Inflammatory macrophage (primary cell): ENCODE data around the gene TIE1.

Experiments used
- DNase-seq, 2 donors: peaks; one replicate each; pipeline ENCODE4 v3.0.0-alpha.2; 2020 to 2022

The TIE1 gene

DNA sequence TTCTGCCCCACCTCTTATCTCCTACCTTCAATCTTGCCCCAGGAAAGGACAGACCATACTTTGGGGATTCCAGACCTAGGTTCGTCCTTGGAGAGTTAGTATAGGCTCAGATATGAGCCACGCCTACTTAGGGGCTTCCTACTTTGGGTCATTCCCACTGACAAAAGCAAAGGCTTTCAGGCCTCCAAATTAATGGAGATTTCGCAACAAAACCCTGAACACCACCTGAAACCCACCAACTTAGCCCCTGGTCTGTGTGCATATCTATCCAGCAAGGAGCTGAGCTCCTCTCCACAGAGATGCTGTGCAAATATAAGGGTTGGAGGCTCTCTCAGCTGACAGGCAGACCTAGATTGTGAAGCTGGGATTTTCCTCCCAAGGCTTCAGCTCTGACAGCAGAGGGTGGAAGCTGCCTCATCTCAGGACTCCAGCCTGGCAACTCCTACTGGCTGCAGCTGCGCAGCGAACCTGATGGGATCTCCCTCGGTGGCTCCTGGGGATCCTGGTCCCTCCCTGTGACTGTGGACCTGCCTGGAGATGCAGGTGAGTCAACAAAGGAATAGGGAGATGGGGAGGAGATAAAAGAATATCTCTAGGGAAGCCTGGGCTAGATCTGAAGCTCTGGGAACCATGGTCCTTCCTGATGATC is 38.9 kb downstream of the TIE1 start:
- no peak for DNase-seq

DNA sequence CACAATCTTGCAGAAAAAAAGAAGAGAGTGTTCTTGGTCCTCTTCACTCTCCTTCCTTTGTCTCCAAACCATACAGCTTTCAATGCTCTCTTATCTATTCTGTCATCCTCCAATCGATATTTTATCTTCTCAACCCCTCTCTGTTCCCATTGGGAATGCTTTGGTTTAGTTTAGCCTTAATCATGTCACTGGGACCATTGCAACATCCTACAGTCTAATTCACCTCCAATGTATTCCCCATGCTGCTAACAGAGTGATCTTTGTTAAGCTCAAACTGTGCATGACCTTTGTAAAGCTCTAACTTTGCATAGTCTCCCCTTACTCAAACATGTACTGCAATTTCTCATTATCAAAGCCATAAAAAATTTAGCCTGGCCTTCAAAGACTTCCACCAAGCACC is 39.8 kb downstream of the TIE1 start:
- no peak for DNase-seq

DNA sequence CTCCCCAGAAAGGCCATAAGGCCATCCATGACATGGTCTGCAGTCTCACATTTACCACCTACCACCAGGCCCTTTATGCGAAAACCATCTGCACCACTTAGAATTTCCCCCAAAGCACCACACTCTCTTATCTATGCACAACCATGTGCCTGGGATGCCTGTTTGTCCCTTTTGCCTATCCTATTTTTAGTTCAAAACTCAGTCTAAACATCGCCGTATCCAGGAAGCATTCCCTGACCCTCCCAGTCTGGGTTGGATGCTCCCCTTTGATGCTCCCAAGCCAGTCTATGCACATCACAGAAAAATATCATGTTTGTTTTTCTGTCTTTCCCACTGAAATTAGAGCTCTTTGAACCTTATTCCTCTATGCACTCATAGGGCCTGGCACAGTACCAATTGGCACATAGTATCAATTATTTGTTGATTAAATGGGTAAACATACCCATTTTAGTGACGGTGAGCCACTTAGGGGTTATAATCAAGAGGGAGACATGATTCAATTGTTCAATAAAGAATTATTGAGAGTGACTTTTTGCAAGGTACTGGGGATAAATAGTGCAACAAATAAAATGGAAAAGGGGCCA is 43.6 kb downstream of the TIE1 start:
- DNase-seq, result no peak

DNA sequence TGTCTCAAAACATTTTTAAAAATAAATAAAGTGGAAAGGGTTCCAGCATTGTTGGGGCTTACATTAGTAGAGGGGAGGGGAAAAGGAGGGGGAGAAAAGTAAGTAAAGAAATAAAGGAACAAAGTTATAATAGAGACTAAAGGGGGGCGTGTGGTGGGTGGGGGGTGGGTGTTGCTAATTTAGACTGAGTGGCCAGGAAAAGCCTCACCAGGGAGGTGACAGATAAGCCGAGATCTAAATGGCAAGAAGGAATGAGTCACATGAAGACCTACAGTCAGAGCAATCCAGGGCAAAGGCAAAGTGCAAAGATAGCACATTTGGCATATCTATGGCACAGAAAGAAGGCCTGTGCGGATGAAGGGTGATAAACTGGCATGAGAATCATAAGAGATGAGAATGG is 44.3 kb downstream of the TIE1 start:
- peak in 1 of 2 donors; percentile 42 for DNase-seq

DNA sequence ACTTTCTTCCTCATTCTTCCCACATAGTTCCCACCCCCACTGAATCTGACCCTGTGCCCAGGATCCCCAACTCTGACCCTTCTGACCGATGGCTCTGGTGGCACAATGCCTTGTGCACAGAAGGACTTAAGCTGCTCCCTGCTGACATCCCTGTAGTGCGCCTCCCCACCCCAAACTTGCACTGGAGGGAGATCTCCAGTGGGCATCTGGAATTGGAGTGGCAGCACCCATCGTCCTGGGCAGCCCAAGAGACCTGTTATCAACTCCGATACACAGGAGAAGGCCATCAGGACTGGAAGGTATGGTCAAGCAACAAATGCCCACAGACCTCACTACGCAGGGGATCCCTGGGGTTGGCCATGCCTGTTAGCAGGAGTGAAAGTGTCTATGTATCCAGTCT is 45.9 kb downstream of the TIE1 start:
- DNase-seq, result no peak

DNA sequence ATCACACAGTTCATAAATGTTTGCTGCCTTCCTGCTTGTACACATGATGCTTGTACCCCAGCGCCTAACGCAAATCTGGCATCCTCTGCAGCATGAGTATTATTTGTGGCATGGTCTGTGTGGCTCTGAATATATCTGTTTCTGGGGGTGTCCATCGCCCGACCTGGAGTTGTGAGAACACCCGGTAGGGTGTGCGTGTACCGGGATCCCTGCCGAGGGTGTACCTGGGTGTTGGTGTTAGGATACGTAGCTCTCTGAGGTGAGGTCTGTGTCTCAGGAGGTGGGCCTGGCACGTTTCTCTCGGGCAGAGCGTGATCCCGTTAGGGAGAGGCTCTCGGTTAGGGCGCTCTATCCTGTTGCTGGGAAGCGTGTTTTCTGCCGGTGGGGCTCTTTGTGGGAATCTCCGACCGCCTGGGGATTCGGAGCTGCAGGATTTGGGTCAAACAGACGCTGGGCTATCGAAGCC is 47.6 kb downstream of the TIE1 start:
- DNase-seq, result no peak

DNA sequence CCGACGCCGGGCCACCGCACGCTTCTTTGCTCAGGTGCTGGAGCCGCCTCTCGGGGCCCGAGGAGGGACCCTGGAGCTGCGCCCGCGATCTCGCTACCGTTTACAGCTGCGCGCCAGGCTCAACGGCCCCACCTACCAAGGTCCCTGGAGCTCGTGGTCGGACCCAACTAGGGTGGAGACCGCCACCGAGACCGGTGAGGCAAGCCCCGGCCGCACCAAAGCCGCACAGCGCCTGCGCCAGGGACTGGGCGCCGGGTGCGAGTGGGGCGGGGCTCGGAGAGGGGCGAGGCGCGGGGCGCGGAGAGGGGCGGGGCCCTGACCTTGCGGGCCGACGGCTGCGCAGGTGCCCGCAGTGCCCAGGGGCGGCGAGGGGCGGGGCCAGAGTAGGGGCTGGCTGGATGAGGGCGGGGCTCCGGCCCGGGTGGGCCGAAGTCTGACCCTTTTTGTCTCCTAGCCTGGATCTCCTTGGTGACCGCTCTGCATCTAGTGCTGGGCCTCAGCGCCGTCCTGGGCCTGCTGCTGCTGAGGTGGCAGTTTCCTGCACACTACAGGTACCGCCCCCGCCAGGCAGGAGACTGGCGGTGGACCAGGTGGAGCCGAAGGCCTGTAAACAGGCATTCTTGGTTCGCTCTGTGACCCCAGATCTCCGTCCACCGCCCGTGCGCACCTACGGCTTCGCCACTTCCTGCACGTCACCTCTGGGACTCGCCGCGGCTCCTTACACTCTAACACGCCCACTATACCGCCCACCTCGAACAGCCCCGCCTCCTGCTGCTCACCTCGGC is 48.2 kb downstream of the TIE1 start:
- DNase-seq, result no peak

DNA sequence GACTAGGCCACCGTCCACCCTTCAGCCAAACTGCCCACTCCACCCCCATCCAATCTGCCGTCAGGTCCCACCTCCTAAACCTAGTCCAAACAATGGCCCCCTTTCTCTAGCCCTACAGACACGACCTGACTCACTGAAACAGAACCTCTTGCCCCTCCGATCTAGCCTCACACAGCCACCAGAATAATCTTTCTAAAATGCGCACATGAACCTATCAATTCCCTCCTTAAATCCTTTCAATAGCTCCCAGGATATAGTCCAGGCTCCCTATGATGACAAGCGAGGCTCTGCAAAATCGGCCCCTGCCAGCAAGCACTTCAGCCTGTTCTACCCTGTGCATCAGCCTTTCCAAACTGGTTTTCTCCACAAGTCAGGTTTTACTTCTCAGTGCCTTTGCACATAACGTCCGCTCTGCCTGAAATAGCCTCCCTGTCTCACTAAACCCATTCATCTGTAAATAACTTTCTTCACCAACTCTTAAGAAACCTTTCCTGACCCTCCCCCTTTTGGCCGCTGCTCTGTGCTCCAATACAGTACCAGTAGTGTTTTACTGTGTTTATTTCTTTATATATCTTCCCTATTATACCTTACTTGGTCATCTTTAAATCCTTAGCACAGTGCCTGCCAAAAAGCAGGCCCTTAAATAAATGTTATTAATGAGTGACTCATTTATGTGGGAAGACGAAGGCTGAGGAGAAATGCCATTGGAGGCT is 49.0 kb downstream of the TIE1 start:
- DNase-seq, result no peak

DNA sequence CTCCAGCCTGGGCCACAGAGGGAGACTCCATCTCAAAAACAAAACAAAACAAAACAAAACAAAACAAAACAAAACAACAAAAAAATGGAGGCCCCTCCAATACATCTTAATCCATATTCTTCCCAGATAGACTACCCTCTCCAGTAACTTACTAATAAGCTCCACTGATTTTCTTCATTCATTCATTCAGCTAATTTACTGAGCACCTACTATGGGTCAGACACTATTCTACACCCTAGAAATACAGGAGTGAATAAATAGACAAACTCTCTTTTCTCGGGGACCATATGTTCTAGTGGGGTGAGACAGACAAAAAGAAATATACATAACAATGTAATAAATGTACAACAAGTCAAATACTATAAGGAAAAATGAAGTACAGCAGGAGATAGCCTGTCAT is 50.2 kb downstream of the TIE1 start:
- DNase-seq, result no peak

DNA sequence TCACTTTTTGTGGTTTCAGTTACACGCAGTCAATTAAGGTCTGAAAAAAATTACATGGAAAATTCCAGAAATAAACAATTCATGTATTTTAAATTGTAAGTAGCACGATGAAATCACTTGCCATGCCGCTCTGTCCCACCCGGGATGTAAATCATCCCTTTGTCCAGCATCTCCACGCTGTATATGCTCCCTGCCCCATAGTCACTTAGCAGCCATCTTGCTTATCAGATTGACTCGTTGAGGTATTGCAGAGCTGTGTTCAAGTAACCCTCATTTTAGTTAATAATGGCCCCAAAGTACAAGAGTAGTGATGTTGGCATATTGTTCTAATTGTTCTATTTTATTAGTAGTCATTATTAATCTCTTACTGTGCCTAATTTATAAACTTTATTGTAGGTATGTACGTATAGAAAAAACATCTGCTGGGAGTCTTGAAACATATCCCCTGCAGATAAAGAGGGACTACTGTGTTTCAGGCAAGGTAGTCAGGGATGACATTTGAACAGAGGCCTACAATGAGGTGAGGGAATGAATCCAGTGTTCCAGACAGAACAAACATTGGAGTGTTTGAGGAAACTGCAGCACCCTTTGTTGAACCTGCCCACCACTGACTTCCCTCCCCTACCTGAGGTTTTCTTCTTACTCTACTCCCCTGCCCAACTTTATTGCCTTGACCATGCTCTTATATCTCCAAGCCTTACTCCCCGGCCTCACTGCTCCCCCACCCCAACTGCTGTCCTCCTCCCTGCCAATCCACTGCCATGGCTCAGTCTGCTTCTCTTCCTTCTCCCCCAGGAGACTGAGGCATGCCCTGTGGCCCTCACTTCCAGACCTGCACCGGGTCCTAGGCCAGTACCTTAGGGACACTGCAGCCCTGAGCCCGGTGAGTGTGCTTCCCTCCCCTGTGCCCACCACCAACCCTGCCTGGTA is 50.9 kb downstream of the TIE1 start:
- DNase-seq, result no peak

DNA sequence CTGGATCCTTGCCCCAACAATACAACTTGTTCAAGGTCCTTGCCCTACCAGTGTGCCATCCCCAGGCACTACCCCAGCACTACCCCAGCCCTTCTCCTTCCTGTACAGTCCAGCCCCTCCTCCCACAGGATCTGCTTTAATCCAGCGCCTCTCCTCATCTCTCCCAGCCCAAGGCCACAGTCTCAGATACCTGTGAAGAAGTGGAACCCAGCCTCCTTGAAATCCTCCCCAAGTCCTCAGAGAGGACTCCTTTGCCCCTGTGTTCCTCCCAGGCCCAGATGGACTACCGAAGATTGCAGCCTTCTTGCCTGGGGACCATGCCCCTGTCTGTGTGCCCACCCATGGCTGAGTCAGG is 51.5 kb downstream of the TIE1 start:
- no peak for DNase-seq

DNA sequence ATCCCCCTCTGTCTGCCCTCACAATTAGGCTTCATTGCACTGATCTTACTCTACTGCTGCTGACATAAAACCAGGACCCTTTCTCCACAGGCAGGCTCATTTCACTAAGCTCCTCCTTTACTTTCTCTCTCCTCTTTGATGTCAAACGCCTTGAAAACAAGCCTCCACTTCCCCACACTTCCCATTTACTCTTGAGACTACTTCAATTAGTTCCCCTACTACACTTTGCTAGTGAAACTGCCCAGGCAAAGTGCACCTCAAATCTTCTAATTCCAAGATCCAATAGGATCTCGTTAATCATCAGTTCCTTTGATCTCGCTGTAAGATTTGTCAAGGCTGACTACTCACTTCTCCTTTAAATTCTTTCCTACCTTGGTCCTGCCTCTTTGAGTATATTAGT is 52.1 kb downstream of the TIE1 start:
- no peak for DNase-seq

DNA sequence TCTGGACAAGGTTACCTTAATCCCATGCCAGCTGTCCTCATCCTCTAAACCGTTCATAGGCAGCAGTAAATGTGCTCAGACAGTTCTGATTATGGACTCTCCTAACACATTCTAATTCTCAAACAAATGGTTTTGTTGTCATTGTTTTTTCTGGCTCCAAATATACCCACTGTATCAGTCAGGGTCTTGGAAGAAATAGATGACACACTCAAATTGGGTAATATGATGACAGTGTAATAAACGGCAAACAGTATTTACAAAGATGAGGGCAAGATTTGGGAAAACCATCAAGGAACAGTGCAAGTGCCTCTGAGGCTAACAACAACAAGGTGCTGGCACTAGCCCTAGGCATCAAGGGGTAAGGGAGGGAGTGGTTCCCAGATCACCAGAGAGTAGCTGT is 53.7 kb downstream of the TIE1 start:
- DNase-seq, result no peak

DNA sequence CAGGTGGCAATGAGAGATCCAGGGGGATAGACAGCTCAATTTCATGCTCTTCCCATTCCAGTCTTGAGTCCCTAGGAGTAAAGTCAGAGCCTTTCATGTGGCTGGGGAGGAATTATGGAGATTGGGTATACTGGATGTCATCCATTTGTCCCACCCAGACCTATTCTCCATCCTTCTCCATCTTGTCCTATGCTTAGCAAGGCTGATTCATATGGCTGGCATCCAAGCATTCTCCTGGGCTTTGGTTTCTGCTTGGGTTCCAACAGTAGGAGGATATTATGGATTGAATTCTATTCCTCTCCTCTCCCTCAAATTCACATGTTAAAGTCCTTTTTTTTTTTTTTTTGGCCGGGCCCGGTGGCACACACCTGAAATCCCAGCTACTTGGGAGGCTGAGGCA is 54.2 kb downstream of the TIE1 start:
- DNase-seq, result no peak

DNA sequence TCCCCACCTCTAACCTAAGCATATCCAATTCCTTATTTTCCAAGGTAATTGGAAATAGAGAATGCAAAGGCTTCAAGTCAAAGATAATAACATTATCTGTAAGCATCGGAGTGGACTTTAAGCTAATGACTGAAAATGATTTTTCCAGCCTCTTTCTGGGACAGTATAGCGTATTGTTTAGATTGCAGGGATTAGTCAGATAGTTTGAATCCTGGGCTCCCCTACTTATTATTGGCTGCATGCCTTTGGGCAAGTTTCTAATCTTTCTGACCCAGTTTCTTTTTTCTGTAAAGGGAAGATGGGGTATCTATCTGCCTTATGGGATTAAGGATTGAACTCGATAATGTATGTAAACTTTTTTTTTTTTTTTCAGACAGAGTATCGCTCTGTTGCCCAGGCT is 56.5 kb downstream of the TIE1 start:
- no peak for DNase-seq

DNA sequence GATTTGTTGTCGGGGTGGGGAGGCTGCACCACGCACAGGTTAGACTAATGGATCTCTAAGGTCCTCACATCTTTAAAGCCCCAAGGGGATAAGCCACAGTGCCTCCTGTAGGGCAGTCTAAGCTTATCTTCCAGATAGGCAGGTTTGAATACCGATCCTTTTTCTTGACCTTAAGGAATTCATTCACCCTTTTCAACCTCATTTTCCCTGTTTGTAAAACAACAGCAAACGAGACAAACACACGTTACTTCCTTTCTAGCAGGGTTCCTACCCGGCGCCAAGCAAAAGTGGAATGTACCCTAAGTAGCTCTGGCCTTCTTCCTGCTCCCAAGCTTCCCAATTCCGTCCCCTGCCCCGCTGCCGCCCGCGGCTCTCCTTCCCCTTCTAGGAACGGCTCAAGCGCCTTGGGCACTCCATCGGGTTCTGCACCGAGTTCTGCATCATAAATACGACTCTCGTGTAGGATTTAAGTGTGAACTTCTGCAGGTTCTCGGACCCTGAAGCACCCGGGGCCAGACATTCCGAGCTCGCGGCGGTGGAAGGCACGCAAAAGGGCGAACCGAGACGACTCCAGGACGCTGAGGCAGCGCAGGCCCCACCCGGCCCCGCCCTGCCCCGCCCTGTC is 57.5 kb downstream of the TIE1 start:
- peak; percentile 59 to 66 for DNase-seq

DNA sequence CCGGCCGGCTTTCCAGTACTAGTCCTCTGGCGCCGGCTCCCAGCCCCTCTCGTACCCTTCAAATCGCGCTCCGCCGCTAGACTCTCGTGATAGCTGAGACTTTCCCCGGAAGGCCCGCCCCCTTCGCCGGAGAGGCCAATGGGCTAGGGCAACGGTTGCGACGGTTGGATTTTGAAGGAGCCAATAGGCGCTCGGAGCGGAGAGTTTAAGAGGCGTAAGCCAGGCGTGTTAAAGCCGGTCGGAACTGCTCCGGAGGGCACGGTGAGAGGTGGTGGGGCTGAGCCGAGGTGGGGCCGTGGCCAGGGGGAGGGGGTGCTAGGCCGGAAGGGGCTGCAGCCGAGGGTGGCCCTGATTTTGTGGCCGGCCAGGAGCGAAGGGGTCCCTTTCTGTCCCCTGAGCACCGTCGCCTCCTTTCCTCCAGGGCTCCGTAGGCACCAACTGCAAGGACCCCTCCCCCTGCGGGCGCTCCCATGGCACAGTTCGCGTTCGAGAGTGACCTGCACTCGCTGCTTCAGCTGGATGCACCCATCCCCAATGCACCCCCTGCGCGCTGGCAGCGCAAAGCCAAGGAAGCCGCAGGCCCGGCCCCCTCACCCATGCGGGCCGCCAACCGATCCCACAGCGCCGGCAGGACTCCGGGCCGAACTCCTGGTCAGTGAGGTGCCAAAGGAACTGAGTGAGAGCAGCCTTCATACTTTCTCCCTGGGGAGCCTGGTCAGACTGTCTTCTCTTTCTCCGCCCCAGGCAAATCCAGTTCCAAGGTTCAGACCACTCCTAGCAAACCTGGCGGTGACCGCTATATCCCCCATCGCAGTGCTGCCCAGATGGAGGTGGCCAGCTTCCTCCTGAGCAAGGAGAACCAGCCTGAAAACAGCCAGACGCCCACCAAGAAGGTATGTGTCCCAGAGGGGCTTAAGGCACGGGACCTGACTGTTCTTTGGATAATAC is 58.2 kb downstream of the TIE1 start, which contains the start of gene CDC20:
CDC20 (plus strand) TSS at position 236 of the 948 bp plus-strand sequence; CDS start at position 471, 235 bp downstream.
- DNase-seq, result peak; percentile 99 to 100

DNA sequence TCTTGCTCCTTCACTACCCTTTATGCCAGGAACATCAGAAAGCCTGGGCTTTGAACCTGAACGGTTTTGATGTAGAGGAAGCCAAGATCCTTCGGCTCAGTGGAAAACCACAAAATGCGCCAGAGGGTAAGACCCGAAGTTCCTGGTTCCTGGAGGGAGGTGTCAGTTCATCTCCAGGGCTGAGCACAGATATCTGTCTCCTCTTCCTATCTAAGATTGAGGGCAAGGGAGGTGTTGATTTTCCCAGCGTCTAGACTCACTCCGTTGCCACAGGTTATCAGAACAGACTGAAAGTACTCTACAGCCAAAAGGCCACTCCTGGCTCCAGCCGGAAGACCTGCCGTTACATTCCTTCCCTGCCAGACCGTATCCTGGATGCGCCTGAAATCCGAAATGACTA is 58.9 kb downstream of the TIE1 start:
- DNase-seq, result no peak

DNA sequence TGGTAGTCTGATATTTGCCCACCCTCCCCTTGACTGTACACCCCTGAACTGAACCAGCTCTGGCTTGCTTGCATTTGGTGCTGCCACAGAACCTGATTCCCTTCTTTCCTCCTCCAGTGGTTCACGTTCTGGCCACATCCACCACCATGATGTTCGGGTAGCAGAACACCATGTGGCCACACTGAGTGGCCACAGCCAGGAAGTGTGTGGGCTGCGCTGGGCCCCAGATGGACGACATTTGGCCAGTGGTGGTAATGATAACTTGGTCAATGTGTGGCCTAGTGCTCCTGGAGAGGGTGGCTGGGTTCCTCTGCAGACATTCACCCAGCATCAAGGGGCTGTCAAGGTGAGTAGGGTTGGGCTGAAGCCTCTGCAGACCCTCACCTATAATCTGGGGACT is 59.8 kb downstream of the TIE1 start:
- peak; percentile 9 to 33 for DNase-seq

DNA sequence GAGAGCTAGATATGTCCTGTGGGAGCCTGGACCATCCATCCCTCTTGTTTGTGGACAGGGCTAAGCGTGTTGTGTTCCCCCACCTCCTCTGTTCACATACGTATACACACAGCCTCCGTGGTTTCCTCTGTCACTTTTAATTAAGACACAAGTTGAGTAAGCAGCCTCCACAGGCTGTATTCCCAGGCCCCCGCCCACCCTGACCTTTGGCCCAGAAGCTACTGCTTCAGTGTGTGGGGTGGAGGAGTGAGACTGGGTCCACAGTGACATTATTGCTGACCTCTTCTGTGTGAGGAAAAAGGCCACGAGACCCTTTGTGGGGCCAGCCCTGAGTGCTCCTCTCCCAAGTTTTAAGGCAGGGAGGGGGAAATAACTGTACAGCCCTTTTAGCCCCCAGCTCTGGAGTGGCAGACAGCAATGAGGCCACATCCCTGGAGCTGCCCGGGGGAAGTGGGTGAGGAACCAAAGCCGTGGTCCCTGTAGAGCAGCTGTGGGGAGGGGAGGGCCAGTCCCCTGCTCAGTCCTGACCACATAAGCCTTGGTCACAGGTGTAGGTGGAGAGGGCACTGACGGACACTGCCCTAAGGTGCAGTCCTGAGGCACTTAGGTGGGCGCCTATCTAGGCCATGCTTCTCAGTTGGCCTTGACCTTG is 62.6 kb downstream of the TIE1 start:
- DNase-seq, result peak; percentile 21 to 58
